Measurements from ENCODE around the gene ASCC1. TPM values are rescaled to one million over a fixed set of nuclear protein-coding genes. Genes with fewer than 3 reads are reported as not detected.

The ASCC1 gene
- total and polyA plus RNA-seq, 7 experiments from 2014 or later = 19.4 to 33.1 (median 24.4) TPM

- DNase-seq = no peak
- Histone ChIP-seq H3K4me3 (ENCODE audit: low read length) (no peak overlapping the region), H3K36me3 (ENCODE audit: control insufficient read depth in 2 of 3, insufficient read depth in 3 of 3, low read length in 3 of 3) (peaks cover 56 to 100% (median 71%) of the 10 kb centered on the region in 3 experiments), H3K27me3 (ENCODE audit: control insufficient read depth in 2 of 2, insufficient read depth in 2 of 2, low read length in 2 of 2) (no peaks in the 10 kb centered on the region), H3K4me1 (ENCODE audit: control insufficient read depth in 2 of 2, insufficient read depth in 2 of 2, low read length in 2 of 2) (peaks cover 16 to 21% of the 10 kb centered on the region in 2 donors), H3K27ac (ENCODE audit: low read depth, low read length) (peak overlapping the region; percentile 39), H3K9me3 (ENCODE audit: control insufficient read depth in 2 of 3, low read length in 3 of 3) (no peaks in the 10 kb centered on the region)
- intact Hi-C loops (cut with micrococcal nuclease) = loop anchor here in 1 of 2 donors (2.0 kb wide), 1 partner anchor 17 kb away; no protein-coding TSS in a partner anchor
- POLR2A ChIA-PET = interaction anchor here (0.5 to 4.3 kb wide), 5 partner anchors 10 to 57 kb away, joined by 3 to 21 read pairs (median 4); partner anchors contain the start of gene SPOCK2
- H3K4me1 Mint-ChIP-seq = peaks cover 20 to 57% (median 43%) of the 10 kb centered on the region in 7 donors
- H3K4me3 Mint-ChIP-seq = peak overlapping the region in 5 of 10 donors; percentile 32 to 67 (median 35)
- ATAC-seq = no peak
- CTCF ChIA-PET = interaction anchor here (0.5 to 2.2 kb wide), 3 partner anchors 149 to 269 kb away, joined by 3 to 5 read pairs (median 3); no protein-coding TSS in a partner anchor
- peaks cover 17 to 54% (median 32%) of the 10 kb centered on the region in 5 donors for H3K36me3 Mint-ChIP-seq
- peaks cover 0 to 8% (median 0%) of the 10 kb centered on the region in 11 donors for H3K9me3 Mint-ChIP-seq
- no peaks in the 10 kb centered on the region for H3K27me3 Mint-ChIP-seq
- H3K27ac Mint-ChIP-seq = peak overlapping the region; percentile 5 to 95 (median 82)
These were observed 146.1 kb downstream of the ASCC1 start for GRCh38 chr10:72069751-72070526.

DNA sequence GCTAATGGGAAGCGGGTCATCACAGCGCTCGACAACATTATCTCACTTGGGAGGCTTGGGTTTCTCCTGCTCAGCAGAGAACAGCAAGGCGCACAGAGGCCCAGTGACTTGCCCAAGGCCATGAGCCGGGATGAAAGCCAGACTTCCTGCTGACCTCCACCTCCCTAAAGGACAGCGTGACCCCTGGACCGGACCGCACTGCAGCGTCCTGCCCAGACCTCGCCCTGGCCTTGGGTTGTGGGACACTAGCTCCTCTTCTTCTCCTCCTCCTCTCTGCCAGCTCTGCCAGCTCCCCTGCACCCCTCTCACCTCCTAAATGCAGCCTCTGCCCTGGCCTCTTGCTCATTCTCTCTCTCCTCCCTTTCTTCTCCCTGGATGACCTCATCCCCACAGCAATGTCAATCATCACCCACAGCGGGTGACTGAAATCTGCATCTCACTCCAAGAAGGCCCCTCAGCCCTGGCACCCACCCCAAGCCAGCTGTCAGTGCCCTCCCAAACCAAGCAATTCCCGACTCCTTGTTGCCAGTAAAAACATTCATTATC is 147.1 kb downstream of the ASCC1 start:
- Mint-ChIP-seq H3K36me3 (peaks cover 18 to 57% (median 33%) of the 10 kb centered on the region in 5 donors), H3K4me3 (peak overlapping the region in 4 of 10 donors; percentile 10 to 67 (median 48)), H3K27me3 (no peaks in the 10 kb centered on the region), H3K27ac (peak overlapping the region; percentile 52 to 95 (median 84)), H3K9me3 (peaks cover 0 to 10% (median 0%) of the 10 kb centered on the region in 11 donors), H3K4me1 (peaks cover 15 to 48% (median 34%) of the 10 kb centered on the region in 7 donors)
- CTCF ChIA-PET = interaction anchor here (1.3 kb wide), 1 partner anchor 153 kb away, joined by 3 read pairs; no protein-coding TSS in a partner anchor
- Histone ChIP-seq H3K4me3 (ENCODE audit: low read length) (no peak overlapping the region), H3K4me1 (ENCODE audit: control insufficient read depth in 2 of 2, insufficient read depth in 2 of 2, low read length in 2 of 2) (peaks cover 7 to 12% of the 10 kb centered on the region in 2 donors), H3K27me3 (ENCODE audit: control insufficient read depth in 2 of 2, insufficient read depth in 2 of 2, low read length in 2 of 2) (no peaks in the 10 kb centered on the region), H3K36me3 (ENCODE audit: control insufficient read depth in 2 of 3, insufficient read depth in 3 of 3, low read length in 3 of 3) (peaks cover 47 to 95% (median 68%) of the 10 kb centered on the region in 3 experiments), H3K27ac (ENCODE audit: low read depth, low read length) (peak overlapping the region; percentile 54), H3K9me3 (ENCODE audit: control insufficient read depth in 2 of 3, low read length in 3 of 3) (no peaks in the 10 kb centered on the region)
- DNase-seq = no peak
- ATAC-seq = no peak
- POLR2A ChIA-PET = interaction anchor here (1.1 to 3.1 kb wide), 4 partner anchors 9 to 18 kb away, joined by 3 to 11 read pairs (median 4); no protein-coding TSS in a partner anchor
- intact Hi-C loops (cut with micrococcal nuclease) = no loop called here

GRCh38 chr10:72068126-72068765 is 147.8 kb downstream of the ASCC1 start:
- Mint-ChIP-seq H3K27me3 (no peaks in the 10 kb centered on the region), H3K9me3 (peaks cover 0 to 10% (median 0%) of the 10 kb centered on the region in 11 donors), H3K4me3 (peak overlapping the region in 1 of 10 donors; percentile 23), H3K36me3 (peaks cover 18 to 58% (median 34%) of the 10 kb centered on the region in 5 donors), H3K4me1 (peaks cover 11 to 45% (median 26%) of the 10 kb centered on the region in 7 donors), H3K27ac (peak overlapping the region; percentile 43 to 93 (median 83))
- Histone ChIP-seq H3K36me3 (ENCODE audit: control insufficient read depth in 2 of 3, insufficient read depth in 3 of 3, low read length in 3 of 3) (peaks cover 47 to 95% (median 74%) of the 10 kb centered on the region in 3 experiments), H3K27ac (ENCODE audit: low read depth, low read length) (peak overlapping the region; percentile 54), H3K9me3 (ENCODE audit: control insufficient read depth in 2 of 3, low read length in 3 of 3) (no peaks in the 10 kb centered on the region), H3K4me3 (ENCODE audit: low read length) (no peak overlapping the region), H3K4me1 (ENCODE audit: control insufficient read depth in 2 of 2, insufficient read depth in 2 of 2, low read length in 2 of 2) (peaks cover 4 to 6% of the 10 kb centered on the region in 2 donors), H3K27me3 (ENCODE audit: control insufficient read depth in 2 of 2, insufficient read depth in 2 of 2, low read length in 2 of 2) (no peaks in the 10 kb centered on the region)
- intact Hi-C loops (cut with micrococcal nuclease) = no loop called here
- ATAC-seq = peak; percentile 15
- DNase-seq = no peak
- ChIA-PET POLR2A (interaction anchor here (0.8 to 3.1 kb wide), 6 partner anchors 8 to 19 kb away, joined by 3 to 11 read pairs (median 4); no protein-coding TSS in a partner anchor), CTCF (interaction anchor here (1.3 kb wide), 1 partner anchor 154 kb away, joined by 3 read pairs; no protein-coding TSS in a partner anchor)

DNA sequence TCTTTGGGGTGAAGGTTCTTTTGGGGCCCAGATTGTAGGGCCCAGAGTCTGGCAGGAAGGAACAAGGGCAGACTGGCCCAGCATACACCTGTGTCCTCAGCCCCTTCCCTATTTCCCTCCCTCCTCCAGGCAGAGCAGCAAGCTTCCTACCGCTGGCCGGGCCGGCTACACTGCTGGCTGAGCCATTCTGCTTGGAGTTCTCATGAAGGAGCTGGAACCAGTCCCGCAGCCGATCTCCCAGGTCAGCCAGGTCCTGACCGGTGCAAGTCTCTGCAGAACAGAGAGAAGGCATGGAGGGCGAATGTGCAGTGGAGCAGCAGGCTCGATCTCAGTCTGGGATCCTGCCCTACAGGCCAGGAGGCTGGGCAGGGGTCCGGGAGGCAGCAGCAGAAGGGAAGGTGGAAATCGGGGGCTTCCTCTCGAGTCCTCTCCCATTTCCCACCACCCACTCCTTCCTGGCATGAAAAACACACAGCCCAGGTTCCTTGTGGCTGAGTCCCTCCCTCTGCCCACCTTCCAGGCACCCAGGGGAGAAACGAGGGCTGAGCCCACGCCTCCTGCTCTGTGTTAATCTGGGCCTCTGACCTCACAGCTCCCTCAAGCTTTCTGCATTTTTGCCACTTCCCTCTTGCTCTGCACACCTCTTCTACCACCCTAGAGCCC is 148.5 kb downstream of the ASCC1 start:
- no peak overlapping the region for H3K4me3 ChIP-seq (ENCODE audit: low read length)
- ChIA-PET POLR2A (interaction anchor here (0.6 to 3.1 kb wide), 7 partner anchors 7 to 18 kb away, joined by 3 to 11 read pairs (median 3); no protein-coding TSS in a partner anchor), CTCF (no interaction called here)
- no peaks in the 10 kb centered on the region for H3K4me1 ChIP-seq (ENCODE audit: control insufficient read depth in 2 of 2, insufficient read depth in 2 of 2, low read length in 2 of 2)
- Mint-ChIP-seq H3K27ac (peak overlapping the region in 4 of 9 donors; percentile 58 to 93 (median 75)), H3K4me3 (peak overlapping the region in 1 of 10 donors; percentile 34), H3K4me1 (peaks cover 11 to 42% (median 25%) of the 10 kb centered on the region in 7 donors), H3K36me3 (peaks cover 16 to 58% (median 34%) of the 10 kb centered on the region in 5 donors), H3K27me3 (no peaks in the 10 kb centered on the region), H3K9me3 (peaks cover 0 to 10% (median 0%) of the 10 kb centered on the region in 11 donors)
- ATAC-seq (peak; percentile 2), DNase-seq (no peak)
- H3K36me3 ChIP-seq (ENCODE audit: control insufficient read depth in 2 of 3, insufficient read depth in 3 of 3, low read length in 3 of 3) = peaks cover 47 to 95% (median 74%) of the 10 kb centered on the region in 3 experiments
- intact Hi-C loops (cut with micrococcal nuclease) = no loop called here
- no peaks in the 10 kb centered on the region for H3K27me3 ChIP-seq (ENCODE audit: control insufficient read depth in 2 of 2, insufficient read depth in 2 of 2, low read length in 2 of 2)
- no peaks in the 10 kb centered on the region for H3K9me3 ChIP-seq (ENCODE audit: control insufficient read depth in 2 of 3, low read length in 3 of 3)
- H3K27ac ChIP-seq (ENCODE audit: low read depth, low read length) = no peak overlapping the region

DNA sequence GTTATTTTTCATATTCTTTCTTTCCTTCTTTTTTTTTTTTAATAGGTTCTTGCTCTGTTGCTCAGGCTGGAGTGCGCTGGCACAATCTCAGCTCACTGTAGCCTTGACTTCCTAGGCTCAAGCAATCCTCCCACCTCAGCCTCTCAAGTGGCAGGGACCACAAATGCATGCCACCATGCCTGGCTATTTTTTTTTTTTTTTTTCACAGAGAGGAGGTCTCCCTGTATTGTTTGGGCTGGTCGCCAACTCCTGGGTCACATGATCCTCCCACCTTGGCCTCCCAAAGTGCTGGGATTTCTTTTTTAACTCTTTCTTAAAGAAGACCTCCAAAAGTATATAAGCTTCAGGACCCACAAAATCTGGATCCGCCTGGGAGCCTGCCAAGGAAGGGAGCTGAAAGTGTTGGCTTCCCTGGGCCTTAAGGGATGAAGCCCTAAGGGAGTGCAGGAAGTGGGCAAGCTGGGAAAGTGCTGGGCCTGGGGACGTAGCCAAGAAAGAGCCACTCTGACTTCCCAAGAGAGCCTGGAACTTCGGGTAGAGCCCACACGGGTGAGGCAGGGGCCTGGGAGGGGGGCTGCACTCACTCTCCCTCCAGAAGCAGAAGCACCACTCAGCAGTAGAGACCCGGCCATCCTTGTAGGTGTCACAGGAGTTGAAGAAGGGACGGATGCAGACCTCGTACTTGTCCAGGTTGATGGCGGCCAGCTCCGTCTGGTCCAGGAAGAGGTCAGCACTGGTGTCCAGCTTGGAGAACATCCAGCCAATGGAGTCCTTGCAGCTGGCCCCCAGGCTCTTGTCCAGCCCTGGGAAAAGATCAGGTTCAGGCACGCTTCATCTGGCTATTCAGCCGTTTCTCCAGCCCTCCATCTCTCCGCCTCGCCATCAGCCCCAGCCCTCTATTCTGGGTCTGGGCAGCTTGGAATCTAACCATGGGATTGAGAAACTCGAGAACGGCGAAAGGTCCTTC is 149.5 kb downstream of the ASCC1 start:
- no peak overlapping the region for H3K4me3 ChIP-seq (ENCODE audit: low read length)
- DNase-seq (no peak), ATAC-seq (no peak)
- no peaks in the 10 kb centered on the region for H3K9me3 ChIP-seq (ENCODE audit: control insufficient read depth in 2 of 3, low read length in 3 of 3)
- H3K27me3 ChIP-seq (ENCODE audit: control insufficient read depth in 2 of 2, insufficient read depth in 2 of 2, low read length in 2 of 2) = no peaks in the 10 kb centered on the region
- Mint-ChIP-seq H3K9me3 (peaks cover 0 to 12% (median 0%) of the 10 kb centered on the region in 11 donors), H3K36me3 (peaks cover 12 to 55% (median 28%) of the 10 kb centered on the region in 5 donors), H3K27me3 (no peaks in the 10 kb centered on the region), H3K4me1 (peaks cover 11 to 39% (median 20%) of the 10 kb centered on the region in 7 donors), H3K4me3 (peak overlapping the region in 1 of 10 donors; percentile 6), H3K27ac (peak overlapping the region in 7 of 9 donors; percentile 9 to 93 (median 62))
- ChIA-PET POLR2A (interaction anchor here (0.5 to 1.4 kb wide), 5 partner anchors 9 to 1185 kb away, joined by 3 to 4 read pairs (median 3); no protein-coding TSS in a partner anchor), CTCF (interaction anchor here (0.7 to 0.9 kb wide), 2 partner anchors 17 to 111 kb away, joined by 3 to 5 read pairs; no protein-coding TSS in a partner anchor)
- peak overlapping the region; percentile 18 for H3K27ac ChIP-seq (ENCODE audit: low read depth, low read length)
- no peaks in the 10 kb centered on the region for H3K4me1 ChIP-seq (ENCODE audit: control insufficient read depth in 2 of 2, insufficient read depth in 2 of 2, low read length in 2 of 2)
- intact Hi-C loops (cut with micrococcal nuclease) = no loop called here
- peaks cover 40 to 95% (median 71%) of the 10 kb centered on the region in 3 experiments for H3K36me3 ChIP-seq (ENCODE audit: control insufficient read depth in 2 of 3, insufficient read depth in 3 of 3, low read length in 3 of 3)

Data from naive thymus-derived CD4-positive, alpha-beta T cell (primary cell).